SK-N-SH (cell line): ENCODE measurements around the gene FAM3B.

Experiments used
- CHD2 ChIP-seq: fragments of 150-350 bp; IDR thresholded peaks from 2 replicates; pipeline ENCODE4 v1.6.1; 2018; ENCODE audit warnings: low read length; ENCODE audit not compliant: partially characterized antibody
- ELF1 ChIP-seq: IDR thresholded peaks from 2 replicates; pipeline ENCODE4 v1.4.0; 2012
- FOXJ3 ChIP-seq: sonication (generic); formaldehyde crosslinking; IDR thresholded peaks from 2 replicates; pipeline ENCODE4 v1.5.1; 2020; ENCODE audit warnings: mild to moderate bottlenecking, missing genetic modification reagents
- MXI1 ChIP-seq: IDR thresholded peaks from 2 replicates; pipeline ENCODE4 v1.6.1; 2012; ENCODE audit warnings: mild to moderate bottlenecking, low read depth, low read length, improper control_type of control experiment
- NRF1 ChIP-seq: IDR thresholded peaks from 2 replicates; pipeline ENCODE4 v1.6.1; 2012; ENCODE audit warnings: low read depth, mild to moderate bottlenecking, low read length
- POLR2AphosphoS5 ChIP-seq: IDR thresholded peaks from 2 replicates; pipeline ENCODE4 v1.6.1; 2012; ENCODE audit warnings: low read depth, low read length
- SMC3 ChIP-seq: IDR thresholded peaks from 2 replicates; pipeline ENCODE4 v1.6.1; 2012; ENCODE audit warnings: low read depth, low read length, improper control_type of control experiment
- TCF12 ChIP-seq: IDR thresholded peaks from 2 replicates; pipeline ENCODE4 v1.4.0; 2012
- YY1 ChIP-seq: IDR thresholded peaks from 2 replicates; pipeline ENCODE4 v1.4.0; 2012; ENCODE audit warnings: low read depth, mild to moderate bottlenecking
- TF ChIP-seq, protein P1 (sequence below): IDR thresholded peaks from 2 replicates; pipeline ENCODE4 v1.4.0; 2012; ENCODE audit warnings: low read depth, borderline replicate concordance
- TF ChIP-seq, protein P2 (sequence below): fragments of 200-600 bp; sonication (generic); IDR thresholded peaks from 2 replicates; pipeline ENCODE4 v1.6.1; 2017; ENCODE audit warnings: antibody characterized with exemption, mild to moderate bottlenecking, moderate library complexity
- TF ChIP-seq, protein P3 (sequence below): IDR thresholded peaks from 2 replicates; pipeline ENCODE4 v1.6.1; 2012; ENCODE audit warnings: mild to moderate bottlenecking, low read depth, low read length, moderate library complexity
- TF ChIP-seq, protein P4 (sequence below): IDR thresholded peaks from 2 replicates; pipeline ENCODE4 v1.4.0; 2012; ENCODE audit warnings: low read depth
- TF ChIP-seq, protein P5 (sequence below): fragments of 150-350 bp; IDR thresholded peaks from 2 replicates; pipeline ENCODE4 v1.6.1; 2017; ENCODE audit warnings: antibody characterized with exemption, low read length, low read depth, borderline replicate concordance

DNA sequence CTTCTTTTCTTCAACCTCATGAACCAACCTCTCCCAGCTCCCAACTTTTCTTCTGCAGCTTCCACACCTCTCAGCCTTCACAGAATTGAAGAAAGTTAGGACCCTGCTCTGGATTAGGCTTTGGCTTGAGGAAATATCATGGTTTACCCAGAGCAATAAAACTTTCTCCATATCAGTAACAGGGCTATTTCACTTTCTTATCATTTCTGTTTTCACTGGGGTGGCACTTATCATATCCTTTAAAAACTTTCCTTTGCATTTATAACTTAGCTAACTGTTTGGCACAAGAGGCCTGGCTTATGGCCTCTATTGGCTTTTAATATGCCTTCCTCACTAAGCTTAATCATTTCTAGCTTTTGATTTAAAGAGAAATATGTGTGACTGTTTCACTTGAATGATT, 9.4 kb upstream of the FAM3B start:
- TF ChIP-seq, protein P1, sequence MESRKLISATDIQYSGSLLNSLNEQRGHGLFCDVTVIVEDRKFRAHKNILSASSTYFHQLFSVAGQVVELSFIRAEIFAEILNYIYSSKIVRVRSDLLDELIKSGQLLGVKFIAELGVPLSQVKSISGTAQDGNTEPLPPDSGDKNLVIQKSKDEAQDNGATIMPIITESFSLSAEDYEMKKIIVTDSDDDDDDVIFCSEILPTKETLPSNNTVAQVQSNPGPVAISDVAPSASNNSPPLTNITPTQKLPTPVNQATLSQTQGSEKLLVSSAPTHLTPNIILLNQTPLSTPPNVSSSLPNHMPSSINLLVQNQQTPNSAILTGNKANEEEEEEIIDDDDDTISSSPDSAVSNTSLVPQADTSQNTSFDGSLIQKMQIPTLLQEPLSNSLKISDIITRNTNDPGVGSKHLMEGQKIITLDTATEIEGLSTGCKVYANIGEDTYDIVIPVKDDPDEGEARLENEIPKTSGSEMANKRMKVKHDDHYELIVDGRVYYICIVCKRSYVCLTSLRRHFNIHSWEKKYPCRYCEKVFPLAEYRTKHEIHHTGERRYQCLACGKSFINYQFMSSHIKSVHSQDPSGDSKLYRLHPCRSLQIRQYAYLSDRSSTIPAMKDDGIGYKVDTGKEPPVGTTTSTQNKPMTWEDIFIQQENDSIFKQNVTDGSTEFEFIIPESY: no peak
- TF ChIP-seq, protein P2, sequence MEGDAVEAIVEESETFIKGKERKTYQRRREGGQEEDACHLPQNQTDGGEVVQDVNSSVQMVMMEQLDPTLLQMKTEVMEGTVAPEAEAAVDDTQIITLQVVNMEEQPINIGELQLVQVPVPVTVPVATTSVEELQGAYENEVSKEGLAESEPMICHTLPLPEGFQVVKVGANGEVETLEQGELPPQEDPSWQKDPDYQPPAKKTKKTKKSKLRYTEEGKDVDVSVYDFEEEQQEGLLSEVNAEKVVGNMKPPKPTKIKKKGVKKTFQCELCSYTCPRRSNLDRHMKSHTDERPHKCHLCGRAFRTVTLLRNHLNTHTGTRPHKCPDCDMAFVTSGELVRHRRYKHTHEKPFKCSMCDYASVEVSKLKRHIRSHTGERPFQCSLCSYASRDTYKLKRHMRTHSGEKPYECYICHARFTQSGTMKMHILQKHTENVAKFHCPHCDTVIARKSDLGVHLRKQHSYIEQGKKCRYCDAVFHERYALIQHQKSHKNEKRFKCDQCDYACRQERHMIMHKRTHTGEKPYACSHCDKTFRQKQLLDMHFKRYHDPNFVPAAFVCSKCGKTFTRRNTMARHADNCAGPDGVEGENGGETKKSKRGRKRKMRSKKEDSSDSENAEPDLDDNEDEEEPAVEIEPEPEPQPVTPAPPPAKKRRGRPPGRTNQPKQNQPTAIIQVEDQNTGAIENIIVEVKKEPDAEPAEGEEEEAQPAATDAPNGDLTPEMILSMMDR: no peak
- TF ChIP-seq SMC3: no peak
- TF ChIP-seq CHD2: no peak
- TF ChIP-seq, protein P3, sequence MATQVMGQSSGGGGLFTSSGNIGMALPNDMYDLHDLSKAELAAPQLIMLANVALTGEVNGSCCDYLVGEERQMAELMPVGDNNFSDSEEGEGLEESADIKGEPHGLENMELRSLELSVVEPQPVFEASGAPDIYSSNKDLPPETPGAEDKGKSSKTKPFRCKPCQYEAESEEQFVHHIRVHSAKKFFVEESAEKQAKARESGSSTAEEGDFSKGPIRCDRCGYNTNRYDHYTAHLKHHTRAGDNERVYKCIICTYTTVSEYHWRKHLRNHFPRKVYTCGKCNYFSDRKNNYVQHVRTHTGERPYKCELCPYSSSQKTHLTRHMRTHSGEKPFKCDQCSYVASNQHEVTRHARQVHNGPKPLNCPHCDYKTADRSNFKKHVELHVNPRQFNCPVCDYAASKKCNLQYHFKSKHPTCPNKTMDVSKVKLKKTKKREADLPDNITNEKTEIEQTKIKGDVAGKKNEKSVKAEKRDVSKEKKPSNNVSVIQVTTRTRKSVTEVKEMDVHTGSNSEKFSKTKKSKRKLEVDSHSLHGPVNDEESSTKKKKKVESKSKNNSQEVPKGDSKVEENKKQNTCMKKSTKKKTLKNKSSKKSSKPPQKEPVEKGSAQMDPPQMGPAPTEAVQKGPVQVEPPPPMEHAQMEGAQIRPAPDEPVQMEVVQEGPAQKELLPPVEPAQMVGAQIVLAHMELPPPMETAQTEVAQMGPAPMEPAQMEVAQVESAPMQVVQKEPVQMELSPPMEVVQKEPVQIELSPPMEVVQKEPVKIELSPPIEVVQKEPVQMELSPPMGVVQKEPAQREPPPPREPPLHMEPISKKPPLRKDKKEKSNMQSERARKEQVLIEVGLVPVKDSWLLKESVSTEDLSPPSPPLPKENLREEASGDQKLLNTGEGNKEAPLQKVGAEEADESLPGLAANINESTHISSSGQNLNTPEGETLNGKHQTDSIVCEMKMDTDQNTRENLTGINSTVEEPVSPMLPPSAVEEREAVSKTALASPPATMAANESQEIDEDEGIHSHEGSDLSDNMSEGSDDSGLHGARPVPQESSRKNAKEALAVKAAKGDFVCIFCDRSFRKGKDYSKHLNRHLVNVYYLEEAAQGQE: no peak
- TF ChIP-seq POLR2AphosphoS5: no peak
- no peak for TF ChIP-seq NRF1
- TF ChIP-seq, protein P4, sequence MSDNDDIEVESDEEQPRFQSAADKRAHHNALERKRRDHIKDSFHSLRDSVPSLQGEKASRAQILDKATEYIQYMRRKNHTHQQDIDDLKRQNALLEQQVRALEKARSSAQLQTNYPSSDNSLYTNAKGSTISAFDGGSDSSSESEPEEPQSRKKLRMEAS: no peak
- TF ChIP-seq ELF1: no peak
- TF ChIP-seq YY1: no peak
- no peak for TF ChIP-seq FOXJ3
- no peak for TF ChIP-seq TCF12
- TF ChIP-seq, protein P5, sequence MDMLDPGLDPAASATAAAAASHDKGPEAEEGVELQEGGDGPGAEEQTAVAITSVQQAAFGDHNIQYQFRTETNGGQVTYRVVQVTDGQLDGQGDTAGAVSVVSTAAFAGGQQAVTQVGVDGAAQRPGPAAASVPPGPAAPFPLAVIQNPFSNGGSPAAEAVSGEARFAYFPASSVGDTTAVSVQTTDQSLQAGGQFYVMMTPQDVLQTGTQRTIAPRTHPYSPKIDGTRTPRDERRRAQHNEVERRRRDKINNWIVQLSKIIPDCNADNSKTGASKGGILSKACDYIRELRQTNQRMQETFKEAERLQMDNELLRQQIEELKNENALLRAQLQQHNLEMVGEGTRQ: no peak
- no peak for TF ChIP-seq MXI1
